ENCODE data around the gene ZC3H7B.

Gene ZC3H7B

GRCh38 chr22:41358927-41359326, 57.6 kb downstream of the ZC3H7B start:
- DNase-seq: no peak

DNA sequence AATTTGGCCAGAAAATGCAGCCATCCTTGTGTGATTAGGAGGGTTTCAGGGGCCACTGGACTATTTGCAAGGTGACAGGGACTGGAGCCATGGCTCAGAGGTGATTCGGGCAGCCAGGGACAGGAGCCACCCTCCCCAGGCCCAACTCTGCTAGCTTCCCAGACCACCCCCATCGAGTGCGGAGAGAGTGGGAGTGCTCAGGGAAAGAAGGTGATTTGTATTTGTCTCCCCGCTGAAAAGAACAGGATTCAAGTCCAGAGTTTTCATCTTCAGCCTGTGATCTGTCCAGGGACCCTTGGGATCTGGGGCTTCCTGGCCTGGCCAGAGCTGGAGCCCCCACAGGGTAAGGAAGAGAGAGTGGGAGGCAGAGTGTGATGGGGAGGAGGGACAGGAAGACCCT, 58.1 kb downstream of the ZC3H7B start:
- DNase-seq: no peak

- DNase-seq: no peak
These were observed 58.8 kb downstream of the ZC3H7B start for GRCh38 chr22:41360126-41360525.

DNA sequence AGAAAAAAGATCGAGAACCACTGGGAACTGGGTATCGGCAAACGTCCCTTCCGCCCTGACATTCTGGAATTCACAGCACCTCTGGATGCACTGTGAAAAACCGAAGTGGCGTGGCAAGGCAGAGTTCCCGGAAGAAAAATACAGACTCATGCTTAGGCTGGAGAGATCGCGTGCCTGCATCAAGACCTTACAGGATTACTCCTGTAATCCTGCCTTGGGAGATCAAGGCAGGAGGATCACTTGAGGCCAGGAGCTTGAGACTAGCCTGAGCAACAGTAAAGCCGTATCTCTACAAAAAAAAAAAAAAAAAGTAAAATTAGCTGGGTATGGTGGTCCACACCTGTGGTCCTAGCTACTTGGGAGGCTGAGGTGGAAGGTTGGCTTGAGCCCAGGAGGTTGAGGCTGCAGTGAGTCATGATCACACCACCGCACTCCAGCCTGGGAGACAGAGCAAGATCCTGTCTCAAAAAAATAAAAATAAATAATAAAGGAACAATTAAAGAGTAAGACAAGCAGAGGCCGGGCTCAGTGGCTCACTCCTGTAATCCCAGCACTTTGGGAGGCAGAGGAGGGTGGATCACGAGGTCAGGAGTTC, 60.5 kb downstream of the ZC3H7B start:
- no peak for DNase-seq

GRCh38 chr22:41362615-41363014, 61.3 kb downstream of the ZC3H7B start:
- no peak for DNase-seq

DNA sequence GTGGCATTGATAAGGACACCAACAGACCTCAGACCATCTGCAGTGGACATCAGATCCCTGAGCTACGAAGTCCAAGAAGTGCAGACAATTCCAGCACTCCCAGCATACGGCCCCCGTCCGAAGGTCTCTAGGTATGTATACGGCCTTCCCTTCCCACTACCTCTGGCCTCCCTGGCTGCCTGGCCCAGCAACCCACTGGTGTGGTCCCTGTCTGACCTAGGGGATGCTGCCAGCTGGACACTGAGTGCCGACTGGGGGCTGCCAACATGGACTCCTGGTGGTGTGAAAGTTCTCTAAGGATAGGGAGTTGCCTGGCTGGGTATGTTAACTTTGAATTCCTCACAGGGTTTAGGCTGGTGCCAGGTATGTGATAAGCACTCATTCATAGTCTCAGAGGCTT, 62.9 kb downstream of the ZC3H7B start:
- no peak for DNase-seq

GRCh38 chr22:41364955-41365354, 63.6 kb downstream of the ZC3H7B start:
- no peak for DNase-seq

GRCh38 chr22:41365425-41365824, 64.1 kb downstream of the ZC3H7B start:
- no peak for DNase-seq

GRCh38 chr22:41366323-41367029, 65.2 kb downstream of the ZC3H7B start:
- no peak for DNase-seq

DNA sequence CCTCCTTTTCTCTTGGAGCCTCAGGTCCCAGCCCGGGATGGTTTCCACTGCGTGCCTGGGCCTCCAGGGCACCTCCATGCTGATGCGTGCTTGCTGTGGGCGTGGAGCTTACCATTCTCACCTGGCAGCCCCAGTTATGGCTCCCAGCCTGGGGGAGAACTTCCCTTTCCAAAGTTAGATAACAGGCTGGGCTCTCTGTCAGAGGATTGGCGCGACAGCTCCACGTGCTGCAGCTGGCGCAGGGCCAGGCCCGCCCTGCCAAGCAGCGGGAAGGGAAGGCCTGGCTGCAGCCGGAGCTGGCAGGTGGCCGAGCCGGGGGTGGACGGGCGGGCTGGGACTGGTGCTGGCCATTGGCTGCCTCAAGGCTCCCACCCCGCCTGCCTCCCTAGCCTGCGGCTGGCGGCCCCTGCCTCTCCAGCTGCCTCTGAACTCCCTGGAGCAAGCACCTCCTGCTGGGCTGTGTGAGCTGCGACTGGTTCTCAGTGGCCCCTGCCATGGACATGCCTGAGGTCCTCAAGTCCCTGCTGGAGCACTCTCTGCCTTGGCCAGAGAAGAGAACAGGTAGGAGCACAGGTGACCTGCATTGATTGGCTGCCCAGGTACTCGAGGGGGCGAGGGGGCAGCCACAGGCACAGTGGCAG, 65.8 kb downstream of the ZC3H7B start:
- DNase-seq: no peak

- no peak for DNase-seq
These were observed 66.6 kb downstream of the ZC3H7B start for GRCh38 chr22:41367680-41368542.

- DNase-seq: no peak
These were observed 67.5 kb downstream of the ZC3H7B start for GRCh38 chr22:41368543-41369423.

DNA sequence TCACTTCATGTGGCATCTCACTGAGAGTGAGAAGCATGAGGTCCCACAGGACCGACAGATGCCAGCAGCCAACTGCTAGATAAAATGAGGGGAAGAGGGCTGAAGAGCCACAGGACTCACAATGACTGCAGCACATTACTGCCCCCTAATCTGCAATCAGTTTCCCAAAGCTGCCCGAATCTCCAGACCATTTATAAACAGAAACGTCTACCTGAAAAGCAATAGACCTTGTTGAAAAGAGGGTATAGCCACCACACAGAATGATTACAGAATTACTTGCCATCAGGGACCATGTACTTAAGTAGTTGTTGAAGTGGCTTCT, 68.1 kb downstream of the ZC3H7B start:
- no peak for DNase-seq

- no peak for DNase-seq
These were observed 68.5 kb downstream of the ZC3H7B start for GRCh38 chr22:41369837-41370236.

DNA sequence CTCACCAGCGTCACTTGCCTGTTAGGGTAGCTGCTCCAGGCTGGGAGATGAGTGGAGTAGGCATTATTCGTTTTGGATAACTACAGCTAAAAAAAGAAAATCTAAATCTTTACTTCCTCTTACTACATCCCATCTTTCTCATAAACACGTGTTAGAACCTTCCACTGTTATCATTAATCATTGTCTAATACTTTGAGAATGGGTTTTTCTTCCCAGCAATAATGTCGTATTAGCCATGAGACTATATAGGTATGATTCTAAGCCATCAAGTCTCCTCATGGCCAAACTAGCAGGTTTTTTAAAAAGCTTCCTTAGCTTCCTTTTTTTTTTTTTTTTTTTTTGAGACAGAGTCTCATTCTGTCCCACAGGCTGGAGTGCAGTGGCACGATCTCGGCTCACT, 76.5 kb downstream of the ZC3H7B start:
- no peak for DNase-seq

DNA sequence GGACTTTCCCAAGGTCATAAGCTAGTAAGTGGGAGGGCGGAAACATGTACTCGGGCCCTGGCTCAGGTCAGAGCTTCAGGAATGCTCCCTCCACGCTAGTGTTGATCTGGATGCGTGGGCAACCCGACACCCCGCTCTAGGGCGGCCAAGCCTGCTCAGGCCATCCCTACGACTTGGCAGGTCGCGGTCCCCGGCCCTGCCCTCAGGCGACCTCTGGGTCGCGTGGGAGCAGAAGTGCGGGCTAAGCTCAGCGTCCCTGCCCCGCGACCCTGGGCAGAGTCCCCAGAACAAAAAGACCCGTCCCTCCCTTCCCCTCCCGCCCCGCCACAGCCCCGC, 79.6 kb downstream of the ZC3H7B start:
- DNase-seq: peak; percentile 5

DNA sequence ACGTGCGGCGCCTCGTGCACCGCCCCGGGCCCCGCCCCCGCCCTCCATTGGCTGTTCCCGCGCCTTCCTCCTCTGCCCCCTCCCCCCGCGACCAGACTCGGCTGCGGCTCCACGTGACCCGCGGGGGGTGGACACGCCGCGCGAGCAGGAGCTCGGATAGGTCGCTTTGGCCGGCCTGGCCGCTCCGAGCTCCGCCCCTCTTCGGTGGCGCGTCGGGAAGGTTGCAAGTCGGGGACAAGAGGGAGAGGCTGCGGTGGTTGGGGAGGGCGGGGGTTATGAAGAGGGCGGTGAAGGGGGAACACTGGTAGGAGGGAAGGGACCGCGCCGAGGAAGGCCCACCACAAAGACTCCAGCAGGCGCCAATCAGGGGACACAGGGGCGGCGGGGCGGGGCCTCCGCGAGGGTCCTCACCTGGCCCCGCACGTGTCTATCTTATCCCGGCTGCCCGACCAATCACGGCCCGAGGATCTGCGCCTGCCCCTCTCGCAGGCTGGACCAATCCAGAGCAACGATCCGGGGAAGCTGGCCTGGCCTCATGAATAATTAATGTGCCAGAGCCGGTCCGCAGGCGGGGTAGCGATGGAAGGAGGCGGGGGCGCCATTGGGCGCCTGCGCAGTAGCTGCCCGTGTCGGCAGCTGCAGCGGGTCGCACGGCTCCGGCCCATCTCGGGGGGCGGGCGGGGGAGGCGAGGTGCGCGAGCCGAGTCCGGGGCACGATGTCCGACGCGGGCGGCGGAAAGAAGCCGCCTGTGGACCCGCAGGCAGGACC, 80.2 kb downstream of the ZC3H7B start, which contains the start of gene TEF:
Gene TEF, plus strand, starts transcription at position 614 of the 769 bp plus-strand sequence. Its CDS starts 103 bp downstream, at position 717.
- peak; percentile 98 for DNase-seq

- DNase-seq: peak; percentile 52
These were observed 80.8 kb downstream of the ZC3H7B start for GRCh38 chr22:41382098-41382578.

DNA sequence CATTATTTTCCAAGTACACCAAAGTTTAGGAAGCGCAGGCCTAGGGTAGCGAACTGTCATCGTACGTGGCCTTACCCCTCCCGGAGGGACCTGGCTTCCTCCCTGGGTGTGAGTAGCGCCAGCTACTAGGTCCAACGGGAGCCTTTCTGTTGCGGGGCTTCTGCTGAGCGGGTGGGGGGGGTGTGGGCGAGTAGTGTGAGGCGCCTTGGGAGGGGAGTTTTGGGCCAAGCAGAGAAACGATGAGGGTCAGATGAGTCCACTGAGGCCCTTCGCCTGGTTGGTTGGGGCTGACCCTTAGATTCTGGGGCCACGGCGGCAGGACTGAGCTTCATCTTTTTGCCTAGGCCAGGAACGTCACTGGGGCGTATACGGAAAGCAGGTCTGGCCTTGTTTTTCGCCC, 81.3 kb downstream of the ZC3H7B start:
- DNase-seq: no peak

GRCh38 chr22:41383085-41383484, 81.8 kb downstream of the ZC3H7B start:
- DNase-seq: no peak

DNA sequence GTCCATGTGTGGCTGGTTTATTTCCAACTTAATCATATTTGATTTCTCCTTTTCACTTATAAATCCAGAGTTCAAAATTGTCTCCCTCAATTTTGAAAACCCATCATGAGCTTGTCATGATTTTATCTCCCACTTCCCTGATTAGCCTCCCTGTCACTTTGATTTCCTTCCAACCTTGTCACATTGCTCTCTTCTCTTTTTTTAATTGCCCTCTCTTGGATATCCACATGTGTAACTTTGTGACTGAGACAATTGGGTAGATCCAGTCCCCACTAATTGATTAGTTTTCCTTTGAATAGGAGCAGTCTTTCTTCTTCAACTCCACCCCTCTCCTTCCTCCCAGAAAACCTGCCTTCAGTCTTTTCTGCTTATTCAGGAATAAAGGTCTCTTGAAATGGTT, 82.8 kb downstream of the ZC3H7B start:
- no peak for DNase-seq

GRCh38 chr22:41387341-41387740, 86.0 kb downstream of the ZC3H7B start:
- DNase-seq: no peak

Measured in activated CD4-positive, alpha-beta T cell treated with anti-CD3 and anti-CD28 coated beads, Interleukin-10, Interleukin-2, amounts not matched to agents 100 ng/mL and 50 ng/mL, durations not matched to agents 16 hours and 8 hours (primary cell).